Naive thymus-derived CD8-positive, alpha-beta T cell (primary cell): ENCODE measurements around the gene PODXL2. TPM values are rescaled to one million over a fixed set of nuclear protein-coding genes. Genes with fewer than 3 reads are reported as not detected.

ENCODE experiments used
- ATAC-seq, 2 donors: fragments of 150-1000 bp; cut with Tn5 transposase in 1 of 2; sonication (Bioruptor Pico), chemical (Tn5 transposase) in 1 of 2; 1 replicate in 1 of 2; 2 replicates in 1 of 2; pipeline ENCODE4 v1.10.0; 2021; ENCODE audit warnings: mild to moderate bottlenecking in 2 of 2, moderate library complexity in 2 of 2
- POLR2A ChIA-PET: fragments of 350-600 bp; sonication (Branson Sonifier 250); formaldehyde crosslinking; loops from one replicate; lab custom pipeline; 2021; ENCODE audit warnings: antibody characterized with exemption; lab: Charles Lee
- DNase-seq, 10 donors: peaks; one replicate each; pipeline versions ENCODE4 v3.0.0 to v3.0.0-alpha.2; 2020 to 2022
- H3K27ac Mint-ChIP-seq, 10 donors: one replicate each; pipeline ENCODE4 v1.8.0; 2020 to 2022; ENCODE audit warnings: mild to moderate bottlenecking in 10 of 10, mixed read lengths in 10 of 10, moderate library complexity in 4 of 10, inconsistent platforms in 1 of 10
- H3K27me3 Mint-ChIP-seq, 5 donors: one replicate each; pipeline ENCODE4 v1.8.0; 2021 to 2022; ENCODE audit warnings: mixed read lengths in 5 of 5
- H3K36me3 Mint-ChIP-seq, 3 donors: one replicate each; pipeline ENCODE4 v1.8.0; 2020 to 2022; ENCODE audit warnings: mixed read lengths in 3 of 3, mild to moderate bottlenecking in 2 of 3, inconsistent platforms in 1 of 3
- H3K4me1 Mint-ChIP-seq, 4 donors: one replicate each; pipeline ENCODE4 v1.8.0; 2021 to 2022; ENCODE audit warnings: mixed read lengths in 4 of 4
- H3K4me3 Mint-ChIP-seq, 10 donors: one replicate each; pipeline ENCODE4 v1.8.0; 2020 to 2022; ENCODE audit warnings: mild to moderate bottlenecking in 10 of 10, mixed read lengths in 10 of 10, moderate library complexity in 6 of 10, inconsistent platforms in 1 of 10
- H3K9me3 Mint-ChIP-seq, 9 donors: one replicate each; pipeline ENCODE4 v1.8.0; 2020 to 2022; ENCODE audit warnings: mixed read lengths in 9 of 9, mild to moderate bottlenecking in 3 of 9, inconsistent platforms in 1 of 9, moderate library complexity in 1 of 9
- polyA plus RNA-seq, 3 donors: library from polyadenylated mRNA; unstranded; fragments of 300-500 nt; fragmentation: Illumina TruSeq; gene quantifications; one replicate each; pipeline ENCODE4 v1.2.3, GENCODE V29; 2021
- total RNA-seq, 8 experiments: library from RNA in 2 of 8; stranded (reverse) in 2 of 8; gene quantifications; one replicate each; pipeline ENCODE4 v1.2.3 and lab custom pipeline; 2021 to 2026

Gene PODXL2
- total and polyA plus RNA-seq, 5 experiments from 2014 or later: 0.66 to 4.1 (median 2.6) TPM

- Mint-ChIP-seq H3K27me3 (no peaks in the 10 kb centered on the region), H3K9me3 (no peaks in the 10 kb centered on the region), H3K36me3 (no peaks in the 10 kb centered on the region), H3K27ac (peak overlapping the region in 1 of 10 donors; percentile 78), H3K4me1 (peaks cover 5 to 15% (median 7%) of the 10 kb centered on the region in 4 donors), H3K4me3 (no peak overlapping the region)
- POLR2A ChIA-PET: no interaction called here
- DNase-seq (no peak), ATAC-seq (no peak)
Measured at GRCh38 chr3:127667119-127667681, 38.2 kb downstream of the PODXL2 start.

DNA sequence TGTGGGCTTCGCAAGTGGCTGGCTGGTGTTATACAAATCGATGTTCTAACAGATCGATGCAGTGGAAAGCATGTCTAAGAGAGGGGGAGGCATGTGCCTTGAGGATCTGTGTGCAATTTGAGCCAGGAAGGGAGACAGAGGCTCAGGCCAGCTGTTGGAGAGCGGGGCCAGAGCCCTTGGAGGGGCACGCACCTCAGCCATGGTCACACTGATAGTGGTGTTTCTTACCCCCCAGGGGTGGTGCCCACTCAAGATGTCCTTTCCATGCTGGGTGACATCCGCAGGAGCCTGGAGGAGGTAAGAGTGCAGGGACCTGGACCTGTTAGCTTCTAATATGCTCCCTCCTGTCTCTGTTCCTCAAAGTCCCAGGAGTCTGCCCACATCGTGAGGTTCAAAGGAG is 39.9 kb downstream of the PODXL2 start:
- H3K27ac Mint-ChIP-seq: peak overlapping the region in 5 of 10 donors; percentile 10 to 75 (median 25)
- no peaks in the 10 kb centered on the region for H3K27me3 Mint-ChIP-seq

GRCh38 chr3:127669541-127670228 is 40.7 kb downstream of the PODXL2 start:
- POLR2A ChIA-PET: interaction anchor here (0.6 kb wide), 1 partner anchor 79 kb away, joined by 4 read pairs; no protein-coding TSS in a partner anchor
- no peaks in the 10 kb centered on the region for H3K27me3 Mint-ChIP-seq
- ATAC-seq: no peak
- no peaks in the 10 kb centered on the region for H3K9me3 Mint-ChIP-seq
- H3K27ac Mint-ChIP-seq: peak overlapping the region in 1 of 10 donors; percentile 99
- H3K4me1 Mint-ChIP-seq: peaks cover 16 to 29% (median 19%) of the 10 kb centered on the region in 4 donors
- DNase-seq: no peak
- H3K4me3 Mint-ChIP-seq: peak overlapping the region in 3 of 10 donors; percentile 43 to 52 (median 50)
- H3K36me3 Mint-ChIP-seq: no peaks in the 10 kb centered on the region

More for the DNA sequence above, 39.9 kb downstream of the PODXL2 start:
- no peaks in the 10 kb centered on the region for H3K36me3 Mint-ChIP-seq
- no peak for ATAC-seq
- DNase-seq: no peak
- peak overlapping the region in 2 of 10 donors; percentile 20 to 52 for H3K4me3 Mint-ChIP-seq
- peaks cover 9 to 22% (median 12%) of the 10 kb centered on the region in 4 donors for H3K4me1 Mint-ChIP-seq
- POLR2A ChIA-PET: no interaction called here
- H3K9me3 Mint-ChIP-seq: no peaks in the 10 kb centered on the region

- Mint-ChIP-seq H3K27ac (peak overlapping the region in 3 of 10 donors; percentile 14 to 99 (median 98)), H3K4me1 (peaks cover 19 to 34% (median 24%) of the 10 kb centered on the region in 4 donors), H3K4me3 (peak overlapping the region in 5 of 10 donors; percentile 34 to 91 (median 50)), H3K9me3 (no peaks in the 10 kb centered on the region), H3K36me3 (no peaks in the 10 kb centered on the region), H3K27me3 (no peaks in the 10 kb centered on the region)
- POLR2A ChIA-PET: interaction anchor here (0.6 to 1.3 kb wide), 2 partner anchors 40 to 79 kb away, joined by 3 to 4 read pairs; no protein-coding TSS in a partner anchor
- DNase-seq (no peak), ATAC-seq (no peak)
Measured at GRCh38 chr3:127670229-127670559, 41.2 kb downstream of the PODXL2 start.

DNA sequence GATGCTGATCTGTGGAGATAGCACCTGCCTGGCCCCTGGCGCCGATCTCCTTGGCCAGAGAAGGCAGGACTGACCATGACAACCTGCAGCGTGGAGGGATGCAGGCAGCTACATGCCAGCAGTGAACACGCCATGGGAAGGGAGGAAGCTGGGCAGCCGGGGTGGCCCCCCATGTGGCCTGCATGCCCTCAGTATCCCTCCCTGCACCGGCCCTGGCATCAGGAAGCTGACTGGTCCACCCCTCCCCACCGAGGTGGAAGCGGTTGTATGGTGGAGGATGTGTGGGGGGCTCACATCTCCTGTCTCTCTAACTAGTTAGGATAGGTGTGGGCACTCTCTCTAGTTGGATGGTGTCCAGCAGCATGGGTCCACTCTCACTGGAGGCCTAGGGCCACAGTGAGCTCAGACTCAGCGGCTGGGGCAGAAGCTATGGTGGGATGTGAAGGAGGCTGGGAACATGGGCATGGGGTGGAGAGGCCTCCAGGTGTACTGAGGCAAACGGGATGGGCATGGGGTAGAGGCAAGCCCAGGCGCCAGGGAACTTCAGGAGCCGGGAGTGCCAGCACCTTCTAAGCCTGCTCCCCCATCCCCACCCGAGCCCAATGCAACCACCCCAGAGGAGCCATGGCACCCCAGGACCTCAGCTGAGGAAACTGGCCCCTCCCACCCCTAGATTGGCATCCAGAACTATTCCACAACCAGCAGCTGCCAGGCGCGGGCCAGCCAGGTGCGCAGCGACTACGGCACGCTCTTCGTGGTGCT is 42.0 kb downstream of the PODXL2 start:
- no peak for ATAC-seq
- Mint-ChIP-seq H3K36me3 (peaks cover 0 to 3% (median 0%) of the 10 kb centered on the region in 3 donors), H3K27ac (peak overlapping the region; percentile 46 to 99 (median 98)), H3K9me3 (no peaks in the 10 kb centered on the region), H3K4me3 (peak overlapping the region; percentile 66 to 97 (median 94)), H3K4me1 (peaks cover 22 to 42% (median 30%) of the 10 kb centered on the region in 4 donors), H3K27me3 (no peaks in the 10 kb centered on the region)
- POLR2A ChIA-PET: interaction anchor here (1.3 to 3.0 kb wide), 3 partner anchors 41 to 80 kb away, joined by 3 to 21 read pairs (median 12); partner anchors contain the start of genes MCM2 and TPRA1
- no peak for DNase-seq

- H3K27me3 Mint-ChIP-seq: no peaks in the 10 kb centered on the region
- H3K9me3 Mint-ChIP-seq: no peaks in the 10 kb centered on the region
- peak overlapping the region; percentile 94 to 99 (median 98) for H3K27ac Mint-ChIP-seq
- POLR2A ChIA-PET: interaction anchor here (0.6 to 3.0 kb wide), 10 partner anchors 9 to 1449 kb away, joined by 3 to 21 read pairs (median 4); partner anchors contain the start of genes MCM2, RUVBL1 and TPRA1
- peak overlapping the region; percentile 84 to 97 (median 94) for H3K4me3 Mint-ChIP-seq
- ATAC-seq (peak; percentile 17 to 49), DNase-seq (peak; percentile 19 to 85 (median 64))
- peaks cover 0 to 7% (median 0%) of the 10 kb centered on the region in 3 donors for H3K36me3 Mint-ChIP-seq
- peaks cover 25 to 47% (median 34%) of the 10 kb centered on the region in 4 donors for H3K4me1 Mint-ChIP-seq
Measured at GRCh38 chr3:127671523-127672428, 42.8 kb downstream of the PODXL2 start.

DNA sequence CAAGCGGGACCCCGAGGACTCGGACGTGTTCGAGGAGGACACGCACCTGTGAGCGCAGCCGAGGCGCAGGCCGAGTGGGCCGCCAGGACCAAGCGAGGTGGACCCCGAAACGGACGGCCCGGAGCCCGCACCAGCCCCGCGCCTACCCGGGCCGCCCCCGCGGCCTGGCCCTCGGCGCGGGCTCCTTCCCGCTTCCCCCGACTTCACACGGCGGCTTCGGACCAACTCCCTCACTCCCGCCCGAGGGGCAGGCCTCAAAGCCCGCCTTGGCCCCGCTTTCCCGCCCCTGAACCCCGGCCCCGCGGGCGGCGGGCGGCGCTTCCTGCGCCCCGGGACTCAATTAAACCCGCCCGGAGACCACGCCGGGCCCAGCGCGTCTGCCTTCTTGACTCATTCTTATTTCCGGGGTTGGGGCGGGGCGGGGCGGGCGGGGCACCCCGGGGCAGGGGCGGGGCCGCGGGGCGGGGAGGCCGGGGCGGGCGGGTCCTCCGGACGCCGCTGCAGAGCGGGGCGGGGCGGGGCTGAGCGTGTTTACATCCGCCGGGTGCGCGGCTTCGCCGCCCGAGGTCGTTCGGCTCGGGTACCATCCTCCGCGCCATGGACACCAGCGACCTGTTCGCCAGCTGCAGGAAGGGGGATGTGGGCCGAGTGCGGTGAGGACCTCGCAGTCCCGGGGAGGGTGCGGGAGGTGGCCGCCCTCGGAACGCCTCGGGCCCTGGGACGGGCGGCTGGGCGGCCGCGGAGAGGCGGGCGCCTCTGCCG is 43.6 kb downstream of the PODXL2 start, which contains the start of gene ABTB1:
ABTB1 (plus strand) TSS at position 524 of the 762 bp plus-strand sequence; CDS start at position 598, 74 bp downstream.
- H3K4me3 Mint-ChIP-seq: peak within 1 kb of the TSS; percentile 84 to 98 (median 94)

GRCh38 chr3:127673191-127674100 is 44.5 kb downstream of the PODXL2 start:
- H3K27ac Mint-ChIP-seq: peak overlapping the region; percentile 89 to 99 (median 94)
- DNase-seq (peak in 9 of 10 donors; percentile 53 to 83 (median 56)), ATAC-seq (peak; percentile 52 to 62)
- peaks cover 0 to 17% (median 0%) of the 10 kb centered on the region in 3 donors for H3K36me3 Mint-ChIP-seq
- H3K9me3 Mint-ChIP-seq: no peaks in the 10 kb centered on the region
- H3K4me1 Mint-ChIP-seq: peaks cover 28 to 55% (median 37%) of the 10 kb centered on the region in 4 donors
- POLR2A ChIA-PET: interaction anchor here (1.0 to 3.0 kb wide), 9 partner anchors 9 to 1447 kb away, joined by 3 to 21 read pairs (median 4); partner anchors contain the start of genes MCM2 and TPRA1
- H3K27me3 Mint-ChIP-seq: no peaks in the 10 kb centered on the region
- H3K4me3 Mint-ChIP-seq: peak overlapping the region; percentile 83 to 98 (median 91)

More for the DNA sequence above, 43.6 kb downstream of the PODXL2 start, which contains the start of gene ABTB1:
- H3K27ac Mint-ChIP-seq: peak within 1 kb of the TSS; percentile 94 to 99 (median 98)
- POLR2A ChIA-PET: interaction anchor here (0.8 to 3.0 kb wide), 12 partner anchors 9 to 1448 kb away, joined by 3 to 21 read pairs (median 4); partner anchors contain the start of genes MCM2, RUVBL1 and TPRA1
- no peaks in the 10 kb centered on the region for H3K27me3 Mint-ChIP-seq
- no peaks in the 10 kb centered on the region for H3K9me3 Mint-ChIP-seq
- peaks cover 26 to 52% (median 35%) of the 10 kb centered on the region in 4 donors for H3K4me1 Mint-ChIP-seq
- H3K36me3 Mint-ChIP-seq: peaks cover 0 to 10% (median 0%) of the 10 kb centered on the region in 3 donors
- peak; percentile 80 to 83 for ATAC-seq
- DNase-seq: peak; percentile 76 to 92 (median 85)

DNA sequence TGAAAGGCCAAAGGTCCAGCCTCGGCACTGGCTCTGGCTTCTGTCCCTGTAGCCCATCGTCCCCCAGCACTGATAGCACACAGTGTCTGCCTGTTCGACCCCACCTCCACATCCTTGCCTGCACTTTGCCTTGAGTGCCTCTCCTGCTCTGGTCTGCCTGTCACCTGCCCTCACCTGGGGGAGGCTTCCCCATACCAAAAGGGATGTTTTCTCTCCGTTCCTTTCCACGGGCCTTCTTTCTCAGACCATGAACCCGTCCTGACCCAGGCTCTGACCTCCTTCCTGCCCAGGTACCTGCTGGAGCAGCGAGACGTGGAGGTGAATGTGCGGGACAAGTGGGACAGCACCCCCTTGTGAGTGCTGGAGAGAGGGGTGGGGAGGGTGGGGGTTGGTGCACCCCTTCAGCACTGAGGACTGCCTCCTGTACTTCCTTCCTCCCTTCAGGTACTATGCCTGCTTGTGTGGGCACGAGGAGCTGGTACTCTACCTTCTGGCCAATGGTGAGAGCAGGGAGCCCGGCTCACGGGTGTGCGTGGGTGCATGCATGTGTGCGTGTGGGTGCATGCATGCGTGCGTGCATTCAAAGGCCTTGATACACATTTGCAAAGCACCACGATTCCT is 45.2 kb downstream of the PODXL2 start:
- H3K4me1 Mint-ChIP-seq: peaks cover 28 to 55% (median 40%) of the 10 kb centered on the region in 4 donors

More for the DNA sequence above, 45.2 kb downstream of the PODXL2 start:
- DNase-seq (peak in 5 of 10 donors; percentile 15 to 58 (median 31)), ATAC-seq (no peak)
- Mint-ChIP-seq H3K36me3 (peaks cover 0 to 22% (median 0%) of the 10 kb centered on the region in 3 donors), H3K9me3 (no peaks in the 10 kb centered on the region), H3K4me3 (peak overlapping the region; percentile 83 to 98 (median 91)), H3K27me3 (no peaks in the 10 kb centered on the region), H3K27ac (peak overlapping the region; percentile 89 to 99 (median 94))
- POLR2A ChIA-PET: interaction anchor here (2.0 kb wide), 1 partner anchor 9 kb away, joined by 8 read pairs; no protein-coding TSS in a partner anchor
